DND-41 (cell line): Measurements from ENCODE around the gene FAM227B.
"Not testable (repeated sequence)": the region's sequence is repeated elsewhere in the genome, so short reads cannot be mapped to it uniquely, and the experiment has no call there.

Source experiments
- ATAC-seq: fragments of 200-7000 bp; cut with Tn5 transposase; 3 replicates; pipeline ENCODE4 v1.9.1; 2021; ENCODE audit warnings: low read depth; ENCODE audit not compliant: insufficient read depth
- DNase-seq: peaks from one replicate; pipeline ENCODE4 v3.0.0-alpha.2; 2020
- H2AFZ ChIP-seq: 2 replicates; pipeline ENCODE4 v1.6.0; 2012; ENCODE audit warnings: low read depth, low read length
- H3K27ac ChIP-seq: 2 replicates; pipeline ENCODE4 v1.5.1; 2012; ENCODE audit warnings: low read length, inconsistent platforms
- H3K27me3 ChIP-seq: fragments of 200-600 bp; sonication (generic); 2 replicates; pipeline ENCODE4 v1.6.0; 2012; ENCODE audit warnings: low read length, mild to moderate bottlenecking, inconsistent platforms; ENCODE audit not compliant: insufficient read depth, poor library complexity
- H3K36me3 ChIP-seq: 2 replicates; pipeline ENCODE4 v1.5.1; 2012; ENCODE audit warnings: low read length, inconsistent platforms; ENCODE audit not compliant: insufficient read depth
- H3K4me1 ChIP-seq: 2 replicates; pipeline ENCODE4 v1.5.1; 2012; ENCODE audit warnings: mild to moderate bottlenecking, low read length; ENCODE audit not compliant: insufficient read depth
- H3K4me2 ChIP-seq: 2 replicates; pipeline ENCODE4 v1.6.0; 2012; ENCODE audit warnings: mild to moderate bottlenecking, moderate library complexity, low read length, inconsistent platforms; ENCODE audit not compliant: insufficient read depth
- H3K4me3 ChIP-seq, 2 experiments: fragments of 200-600 bp in 1 of 2; shearing (Covaris generic) in 1 of 2; 2 replicates each; pipeline ENCODE4 v1.5.1; 2012 to 2016; ENCODE audit warnings: inconsistent platforms in 2 of 2, low read length in 2 of 2, mild to moderate bottlenecking in 2 of 2, low read depth in 1 of 2, moderate library complexity in 1 of 2
- H3K79me2 ChIP-seq: 2 replicates; pipeline ENCODE4 v1.6.0; 2012; ENCODE audit warnings: low read length, inconsistent platforms; ENCODE audit not compliant: insufficient read depth
- H3K9ac ChIP-seq: 2 replicates; pipeline ENCODE4 v1.6.0; 2012; ENCODE audit warnings: low read depth, mild to moderate bottlenecking, inconsistent platforms, low read length, moderate library complexity
- H3K9me3 ChIP-seq: 2 replicates; pipeline ENCODE4 v1.5.1; 2012; ENCODE audit warnings: low read length, moderate library complexity, mild to moderate bottlenecking, inconsistent platforms; ENCODE audit not compliant: insufficient read depth, severe bottlenecking
- H4K20me1 ChIP-seq: 2 replicates; pipeline ENCODE4 v1.6.0; 2012; ENCODE audit warnings: low read length; ENCODE audit not compliant: insufficient read depth
- CTCF ChIP-seq: IDR thresholded peaks from 2 replicates; pipeline ENCODE4 v1.5.1; 2012; ENCODE audit warnings: borderline replicate concordance, low read length, moderate library complexity, mild to moderate bottlenecking; ENCODE audit not compliant: poor library complexity, severe bottlenecking; ENCODE audit errors: extremely low read depth
- EZH2 ChIP-seq: IDR thresholded peaks from 3 replicates; pipeline ENCODE4 v1.6.1; 2012; ENCODE audit warnings: borderline replicate concordance, low read depth, mild to moderate bottlenecking, moderate library complexity, low read length, inconsistent platforms; ENCODE audit not compliant: severe bottlenecking

Gene FAM227B

GRCh38 chr15:49412797-49413196, 207.8 kb downstream of the FAM227B start:
- Histone ChIP-seq H3K4me1 (no peaks in the 10 kb centered on the region), H4K20me1 (no peaks in the 10 kb centered on the region), H3K4me2 (no peak overlapping the region), H2AFZ (no peak overlapping the region), H3K9me3 (no peaks in the 10 kb centered on the region), H3K36me3 (no peaks in the 10 kb centered on the region), H3K9ac (no peak overlapping the region), H3K4me3 (no peak overlapping the region), H3K27ac (no peak overlapping the region), H3K27me3 (no peaks in the 10 kb centered on the region), H3K79me2 (no peaks in the 10 kb centered on the region)
- no peak for TF ChIP-seq EZH2
- TF ChIP-seq CTCF: no peak
- no peak for ATAC-seq
- no peak for DNase-seq

- DNase-seq (no peak), ATAC-seq (no peak)
- H2AFZ ChIP-seq: no peak overlapping the region
- no peaks in the 10 kb centered on the region for H3K36me3 ChIP-seq
- H4K20me1 ChIP-seq: no peaks in the 10 kb centered on the region
- no peaks in the 10 kb centered on the region for H3K9me3 ChIP-seq
- H3K9ac ChIP-seq: no peak overlapping the region
- H3K4me3 ChIP-seq: no peak overlapping the region
- no peak overlapping the region for H3K4me2 ChIP-seq
- TF ChIP-seq EZH2 (no peak), CTCF (no peak)
- no peaks in the 10 kb centered on the region for H3K4me1 ChIP-seq
- H3K79me2 ChIP-seq: no peaks in the 10 kb centered on the region
- H3K27me3 ChIP-seq: no peaks in the 10 kb centered on the region
- H3K27ac ChIP-seq: no peak overlapping the region
Measured at GRCh38 chr15:49410641-49411040, 210.0 kb downstream of the FAM227B start.

GRCh38 chr15:49406352-49407118, 214.1 kb downstream of the FAM227B start:
- no peak overlapping the region for H3K4me2 ChIP-seq
- no peaks in the 10 kb centered on the region for H4K20me1 ChIP-seq
- no peak overlapping the region for H2AFZ ChIP-seq
- H3K36me3 ChIP-seq: no peaks in the 10 kb centered on the region
- no peak overlapping the region for H3K4me3 ChIP-seq
- no peak for DNase-seq
- TF ChIP-seq CTCF: no peak
- no peak for TF ChIP-seq EZH2
- H3K27ac ChIP-seq: no peak overlapping the region
- no peak overlapping the region for H3K9ac ChIP-seq
- no peak for ATAC-seq
- H3K4me1 ChIP-seq: no peaks in the 10 kb centered on the region
- no peaks in the 10 kb centered on the region for H3K9me3 ChIP-seq
- H3K27me3 ChIP-seq: no peaks in the 10 kb centered on the region
- H3K79me2 ChIP-seq: no peaks in the 10 kb centered on the region

- not testable (repeated sequence) for H3K4me2 ChIP-seq, H3K9me3 ChIP-seq, DNase-seq, ATAC-seq, H3K4me1 ChIP-seq, H2AFZ ChIP-seq, H3K27me3 ChIP-seq, H4K20me1 ChIP-seq, H3K79me2 ChIP-seq, H3K36me3 ChIP-seq, H3K27ac ChIP-seq, H3K4me3 ChIP-seq, H3K9ac ChIP-seq
Measured at GRCh38 chr15:49402515-49403296, 217.9 kb downstream of the FAM227B start.
